ENCODE data around the gene DISP1. TPM values are rescaled to one million over a fixed set of nuclear protein-coding genes. Genes with fewer than 3 reads are reported as not detected.

DISP1 gene
- total and polyA plus RNA-seq, 12 donors: 3.3 to 7.5 (median 5.5) TPM

DNA sequence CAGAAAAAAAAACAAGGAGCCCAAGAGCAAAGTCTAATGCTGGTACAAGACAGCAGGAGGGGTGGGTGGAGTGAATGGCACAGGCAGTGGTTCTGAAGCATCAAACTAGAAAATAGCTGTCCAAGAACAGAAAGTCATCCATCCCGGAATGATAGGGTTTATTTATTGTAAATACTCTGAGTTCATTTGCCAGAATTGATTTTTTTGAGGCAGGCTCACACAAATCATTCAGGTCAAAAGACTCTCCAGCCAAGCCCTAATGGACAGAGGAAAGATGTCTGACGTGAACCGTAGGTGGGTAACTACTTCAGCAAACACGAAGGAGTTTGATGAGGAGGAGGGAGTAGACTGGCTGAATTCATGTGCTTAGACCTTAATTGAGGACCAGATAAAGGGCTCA is 13.8 kb upstream of the DISP1 start:
- no peaks in the 10 kb centered on the region for H3K36me3 ChIP-seq
- 93 to 94% methylated on average over 4 of the region's 4 CpGs for WGBS, 2 donors
- H3K27me3 ChIP-seq: peaks cover 0 to 8% (median 0%) of the 10 kb centered on the region in 7 donors
- no peak for ATAC-seq
- H3K9me3 ChIP-seq: no peaks in the 10 kb centered on the region
- no peak overlapping the region for H3K4me3 ChIP-seq
- no peaks in the 10 kb centered on the region for H3K4me1 ChIP-seq
- TF ChIP-seq CTCF (IDR thresholded peaks at IDR 0.05): no peak
- no peak for DNase-seq
- no peak overlapping the region for H3K27ac ChIP-seq
- intact Hi-C loops (cut with DNase I): no loop called here

- H3K27ac ChIP-seq: no peak overlapping the region
- ATAC-seq (no peak), DNase-seq (no peak)
- no peaks in the 10 kb centered on the region for H3K9me3 ChIP-seq
- H3K4me3 ChIP-seq: no peak overlapping the region
- intact Hi-C loops (cut with DNase I): loop anchor here in 4 of 10 donors (10.0 kb wide), 3 partner anchors 113 to 183 kb away; no protein-coding TSS in a partner anchor
- WGBS, 2 donors: 80 to 84% methylated on average over 4 of the region's 4 CpGs
- H3K36me3 ChIP-seq: no peaks in the 10 kb centered on the region
- peaks cover 3 to 23% (median 17%) of the 10 kb centered on the region in 9 donors for H3K4me1 ChIP-seq
- H3K27me3 ChIP-seq: no peaks in the 10 kb centered on the region
- TF ChIP-seq CTCF (IDR thresholded peaks at IDR 0.05): no peak
These were observed 3.2 kb upstream of the DISP1 start for GRCh38 chr1:222811671-222812070.

- TF ChIP-seq CTCF (IDR thresholded peaks at IDR 0.05): no peak
- intact Hi-C loops (cut with DNase I): loop anchor here in 4 of 10 donors (10.0 kb wide), 3 partner anchors 111 to 181 kb away; no protein-coding TSS in a partner anchor
- H3K4me1 ChIP-seq: peaks cover 3 to 44% (median 21%) of the 10 kb centered on the region in 9 donors
- 73 to 76% methylated on average over 14 of the region's 14 CpGs for WGBS, 2 donors
- DNase-seq: no peak
- H3K27ac ChIP-seq: peak overlapping the region; percentile 32 to 94 (median 90)
- no peaks in the 10 kb centered on the region for H3K27me3 ChIP-seq
- H3K9me3 ChIP-seq: no peaks in the 10 kb centered on the region
- H3K36me3 ChIP-seq: no peaks in the 10 kb centered on the region
- no peak for ATAC-seq
- H3K4me3 ChIP-seq: peak overlapping the region in 9 of 10 donors; percentile 68 to 95 (median 88)
These were observed 838 bp upstream of the DISP1 start for GRCh38 chr1:222813866-222814535.

DNA sequence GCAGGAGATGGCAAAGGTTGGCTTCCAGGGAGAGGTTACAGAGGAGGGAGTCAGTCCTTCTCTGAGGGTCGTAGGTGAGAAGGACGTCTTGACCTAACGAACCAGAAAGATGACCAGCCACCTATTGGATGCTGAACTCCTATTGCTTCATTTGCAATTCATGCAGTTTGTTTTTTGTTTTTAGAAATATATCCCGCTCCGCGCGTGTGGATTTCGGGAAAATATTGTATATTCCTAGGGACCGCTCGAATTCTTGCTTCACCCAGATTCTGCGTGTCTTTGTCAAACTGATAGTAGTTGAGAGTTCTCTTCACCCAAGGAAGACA is 564 bp downstream of the DISP1 start:
- ATAC-seq (peak in 1 of 8 donors; percentile 18), DNase-seq (no peak)
- Histone ChIP-seq H3K4me3 (peak overlapping the region; percentile 64 to 95 (median 86)), H3K27me3 (no peaks in the 10 kb centered on the region), H3K4me1 (peaks cover 3 to 44% (median 21%) of the 10 kb centered on the region in 9 donors), H3K27ac (peak overlapping the region in 9 of 10 donors; percentile 83 to 94 (median 90)), H3K36me3 (no peaks in the 10 kb centered on the region), H3K9me3 (no peaks in the 10 kb centered on the region)
- WGBS, 2 donors: 3 to 4% methylated on average over 11 of the region's 11 CpGs
- no peak for TF ChIP-seq CTCF (IDR thresholded peaks at IDR 0.05)
- intact Hi-C loops (cut with DNase I): loop anchor here in 5 of 10 donors (5.0 to 10.0 kb wide), 4 partner anchors 109 to 179 kb away; no protein-coding TSS in a partner anchor
